Fibroblast of lung (primary cell): ENCODE measurements around the gene PLSCR2. TPM values are rescaled to one million over a fixed set of nuclear protein-coding genes. Genes with fewer than 3 reads are reported as not detected.
"Not testable (repeated sequence)": the region's sequence is repeated elsewhere in the genome, so short reads cannot be mapped to it uniquely, and the experiment has no call there.

Experiments
- DNase-seq, 2 donors: peaks; one replicate each; pipeline versions ENCODE4 v3.0.0 to v3.0.0-alpha.2; 2010; ENCODE audit warnings: low read depth in 2 of 2
- H2AFZ ChIP-seq: 2 replicates; pipeline ENCODE4 v1.5.1; 2012; ENCODE audit warnings: low read length, control low read depth, inconsistent platforms
- H3K27ac ChIP-seq: 2 replicates; pipeline ENCODE4 v1.5.1; 2011; ENCODE audit warnings: low read length, control low read depth; ENCODE audit not compliant: insufficient read depth
- H3K27me3 ChIP-seq: 2 replicates; pipeline ENCODE4 v1.5.1; 2011; ENCODE audit warnings: mild to moderate bottlenecking, low read length; ENCODE audit not compliant: control insufficient read depth, insufficient read depth
- H3K36me3 ChIP-seq: 2 replicates; pipeline ENCODE4 v1.5.1; 2011; ENCODE audit warnings: low read length; ENCODE audit not compliant: control insufficient read depth, insufficient read depth
- H3K4me1 ChIP-seq: 2 replicates; pipeline ENCODE4 v1.5.1; 2011; ENCODE audit warnings: low read length; ENCODE audit not compliant: control insufficient read depth, insufficient read depth; ENCODE audit errors: extremely low read depth
- H3K4me2 ChIP-seq: 2 replicates; pipeline ENCODE4 v1.5.1; 2011; ENCODE audit warnings: low read length, control low read depth; ENCODE audit not compliant: insufficient read depth; ENCODE audit errors: extremely low read depth
- H3K4me3 ChIP-seq, 4 experiments: fragments of 200-600 bp in 1 of 4; sonication (generic) in 1 of 4; replicated peaks in 1 of 4; 2 replicates each; pipeline ENCODE4 v1.5.1; 2011 to 2016; ENCODE audit warnings: low read length in 4 of 4, low read depth in 3 of 4, mild to moderate bottlenecking in 3 of 4, control low read depth in 2 of 4, inconsistent platforms in 1 of 4, mixed read lengths in 1 of 4; ENCODE audit not compliant: insufficient read depth in 1 of 4; ENCODE audit errors: control extremely low read depth in 1 of 4
- H3K79me2 ChIP-seq: 2 replicates; pipeline ENCODE4 v1.5.1; 2012; ENCODE audit warnings: mild to moderate bottlenecking, low read length, inconsistent platforms; ENCODE audit not compliant: control insufficient read depth, insufficient read depth
- H3K9ac ChIP-seq: 2 replicates; pipeline ENCODE4 v1.5.1; 2011; ENCODE audit warnings: mild to moderate bottlenecking, low read length, control low read depth; ENCODE audit not compliant: insufficient read depth
- H3K9me3 ChIP-seq: 2 replicates; pipeline ENCODE4 v1.5.1; 2012; ENCODE audit warnings: low read depth, low read length; ENCODE audit not compliant: control insufficient read depth, insufficient read depth
- H4K20me1 ChIP-seq: 2 replicates; pipeline ENCODE4 v1.5.1; 2011; ENCODE audit warnings: low read length; ENCODE audit not compliant: control insufficient read depth, insufficient read depth; ENCODE audit errors: extremely low read depth
- EZH2 ChIP-seq: IDR thresholded peaks from 2 replicates; pipeline ENCODE4 v1.5.1; 2012; ENCODE audit warnings: low read length, control low read depth, mild to moderate bottlenecking; ENCODE audit errors: missing control alignments
- polyA plus RNA-seq, 2 donors: library from polyadenylated mRNA; depleted of rRNA in 1 of 2; stranded (reverse) in 1 of 2; unstranded in 1 of 2; fragments of >200 nt; gene quantifications; 2 replicates each; pipeline ENCODE4 v1.2.1, GENCODE V29; 2011 to 2012; ENCODE audit warnings: missing spikeins in 1 of 2
- total RNA-seq: library from RNA; depleted of rRNA; stranded (reverse); fragments of >200 nt; gene quantifications from 2 replicates; pipeline ENCODE4 v1.2.1, GENCODE V29; 2014
- TF ChIP-seq, protein P1 (sequence below), 2 donors: IDR thresholded peaks in 1 of 2; conservative IDR thresholded peaks in 1 of 2; 1 replicate in 1 of 2; 2 replicates in 1 of 2; pipeline ENCODE4 v1.5.1; 2011 to 2012; ENCODE audit warnings: low read length in 2 of 2, control low read depth in 1 of 2, inconsistent platforms in 1 of 2, low read depth in 1 of 2, mild to moderate bottlenecking in 1 of 2

PLSCR2 gene
- total and polyA plus RNA-seq, 2 donors (not counting 1 experiment from before 2014, with no cell fraction given), result 0.17 TPM; not detected in 1

DNA sequence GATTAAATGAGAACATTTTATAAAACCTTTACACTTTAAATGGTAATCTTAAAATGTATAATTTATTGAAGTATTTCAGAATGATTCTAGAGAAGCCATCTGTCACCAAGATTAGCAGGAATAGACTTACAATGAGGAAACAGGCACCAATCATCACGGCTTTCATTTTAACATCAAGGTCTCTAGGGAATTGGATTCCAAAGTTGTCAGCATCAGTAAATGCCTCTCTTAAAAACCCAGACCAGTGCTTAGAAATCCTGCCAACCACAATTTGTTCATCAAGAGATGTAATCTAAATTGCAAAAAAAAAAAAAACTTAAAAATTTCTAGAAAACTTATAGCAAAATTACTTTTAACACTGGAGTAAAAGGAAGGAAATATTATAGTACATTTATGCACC is 20.3 kb downstream of the PLSCR2 start:
- no peak overlapping the region for H2AFZ ChIP-seq

DNA sequence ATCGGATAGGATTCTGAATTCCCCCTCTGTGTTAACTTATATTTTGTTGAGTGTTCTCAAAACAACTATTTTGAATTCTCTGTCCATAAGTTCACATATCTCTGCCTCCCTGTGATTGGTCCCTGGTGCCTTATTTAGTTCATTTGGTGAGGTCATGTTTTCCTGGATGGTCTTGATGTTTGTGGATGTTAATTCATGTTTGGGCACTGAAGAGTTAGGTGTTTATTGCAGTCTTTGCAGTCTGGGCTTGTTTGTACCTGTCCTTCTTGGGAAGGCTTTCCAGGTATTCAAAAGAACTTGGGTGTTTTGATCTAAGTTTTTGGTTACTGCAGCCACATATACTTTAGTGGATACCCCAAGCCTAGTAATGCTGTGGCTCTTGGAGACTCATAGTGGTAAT is 23.3 kb downstream of the PLSCR2 start:
- no peak overlapping the region for H3K27ac ChIP-seq
- H3K36me3 ChIP-seq, result no peaks in the 10 kb centered on the region
- no peak overlapping the region for H3K9ac ChIP-seq
- no peak overlapping the region for H3K4me3 ChIP-seq
- TF ChIP-seq, protein P1, sequence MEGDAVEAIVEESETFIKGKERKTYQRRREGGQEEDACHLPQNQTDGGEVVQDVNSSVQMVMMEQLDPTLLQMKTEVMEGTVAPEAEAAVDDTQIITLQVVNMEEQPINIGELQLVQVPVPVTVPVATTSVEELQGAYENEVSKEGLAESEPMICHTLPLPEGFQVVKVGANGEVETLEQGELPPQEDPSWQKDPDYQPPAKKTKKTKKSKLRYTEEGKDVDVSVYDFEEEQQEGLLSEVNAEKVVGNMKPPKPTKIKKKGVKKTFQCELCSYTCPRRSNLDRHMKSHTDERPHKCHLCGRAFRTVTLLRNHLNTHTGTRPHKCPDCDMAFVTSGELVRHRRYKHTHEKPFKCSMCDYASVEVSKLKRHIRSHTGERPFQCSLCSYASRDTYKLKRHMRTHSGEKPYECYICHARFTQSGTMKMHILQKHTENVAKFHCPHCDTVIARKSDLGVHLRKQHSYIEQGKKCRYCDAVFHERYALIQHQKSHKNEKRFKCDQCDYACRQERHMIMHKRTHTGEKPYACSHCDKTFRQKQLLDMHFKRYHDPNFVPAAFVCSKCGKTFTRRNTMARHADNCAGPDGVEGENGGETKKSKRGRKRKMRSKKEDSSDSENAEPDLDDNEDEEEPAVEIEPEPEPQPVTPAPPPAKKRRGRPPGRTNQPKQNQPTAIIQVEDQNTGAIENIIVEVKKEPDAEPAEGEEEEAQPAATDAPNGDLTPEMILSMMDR (conservative IDR thresholded peaks at IDR 0.05 in 1 of 2, IDR thresholded peaks at IDR 0.05 in 1 of 2; ENCODE audit: low read depth in 1 of 2, low read length in 2 of 2), result no peak
- TF ChIP-seq EZH2, result no peak
- no peak overlapping the region for H3K4me2 ChIP-seq
- H3K79me2 ChIP-seq, result no peaks in the 10 kb centered on the region
- H3K27me3 ChIP-seq, result no peaks in the 10 kb centered on the region
- H4K20me1 ChIP-seq, result no peaks in the 10 kb centered on the region
- H3K9me3 ChIP-seq, result no peaks in the 10 kb centered on the region
- no peak for DNase-seq
- H3K4me1 ChIP-seq, result no peaks in the 10 kb centered on the region
- H2AFZ ChIP-seq, result no peak overlapping the region

More for the DNA sequence above, 20.3 kb downstream of the PLSCR2 start:
- Histone ChIP-seq H3K27me3 (no peaks in the 10 kb centered on the region), H3K4me3 (no peak overlapping the region), H3K9me3 (no peaks in the 10 kb centered on the region), H4K20me1 (no peaks in the 10 kb centered on the region), H3K36me3 (no peaks in the 10 kb centered on the region), H3K4me1 (no peaks in the 10 kb centered on the region), H3K79me2 (no peaks in the 10 kb centered on the region), H3K27ac (no peak overlapping the region), H3K9ac (no peak overlapping the region), H3K4me2 (no peak overlapping the region)
- no peak for TF ChIP-seq EZH2
- TF ChIP-seq, protein P1 (conservative IDR thresholded peaks at IDR 0.05 in 1 of 2, IDR thresholded peaks at IDR 0.05 in 1 of 2; ENCODE audit: low read depth in 1 of 2, low read length in 2 of 2), result no peak
- no peak for DNase-seq

DNA sequence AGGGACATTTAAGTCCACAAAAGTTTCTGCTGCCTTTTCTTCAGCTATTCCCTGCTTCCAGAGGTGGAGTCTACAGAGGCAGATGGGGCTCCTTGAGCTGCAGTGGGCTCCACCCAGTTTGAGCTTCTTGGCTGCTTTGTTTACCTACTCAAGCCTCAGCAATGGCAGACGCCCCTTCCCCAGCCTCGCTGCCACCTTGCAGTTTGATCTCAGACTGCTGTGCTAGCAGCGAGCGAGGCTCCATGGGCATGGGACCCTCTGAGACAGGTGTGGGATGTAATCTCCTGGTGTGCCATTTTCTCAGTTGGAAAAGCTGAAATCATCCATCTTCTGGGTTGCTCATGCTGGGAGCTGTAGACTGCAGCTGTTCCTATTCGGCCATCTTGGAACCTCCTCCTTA is 29.1 kb downstream of the PLSCR2 start:
- not testable (repeated sequence) for H3K79me2 ChIP-seq, H3K27me3 ChIP-seq, H3K27ac ChIP-seq

More for the DNA sequence above, 29.1 kb downstream of the PLSCR2 start:
- not testable (repeated sequence) for H3K4me3 ChIP-seq, H3K4me1 ChIP-seq, H3K9ac ChIP-seq, H2AFZ ChIP-seq, H3K4me2 ChIP-seq, H3K9me3 ChIP-seq, H4K20me1 ChIP-seq, DNase-seq, H3K36me3 ChIP-seq
